Esophagus squamous epithelium (tissue), 4 donors: ENCODE measurements around the gene ZNF92.

ENCODE experiments used
- CTCF ChIP-seq, 6 experiments: fragments of 450-650 bp in 4 of 6; fragments of 200-600 bp in 2 of 6; sonication (generic) in 2 of 6; IDR thresholded peaks; one replicate each; pipeline ENCODE4 v1.5.1; 2016 to 2019; ENCODE audit warnings: antibody characterized with exemption in 6 of 6, mild to moderate bottlenecking in 4 of 6, moderate library complexity in 4 of 6
- POLR2A ChIP-seq, 4 donors: fragments of 450-650 bp; IDR thresholded peaks; one replicate each; pipeline ENCODE4 v1.6.1; 2017; ENCODE audit warnings: antibody characterized with exemption in 4 of 4, mild to moderate bottlenecking in 4 of 4, moderate library complexity in 3 of 4

GRCh38 chr7:65354263-65354662 is 19.4 kb upstream of the ZNF92 start:
- TF ChIP-seq CTCF (IDR thresholded peaks at IDR 0.05) (no peak), POLR2A (IDR thresholded peaks at IDR 0.05) (no peak)
